ENCODE data around the gene HES4.
A peak's percentile ranks its signal among the peaks of the same experiment; 100 is the strongest.

Gene HES4

GRCh38 chr1:967466-968343 lies 32.2 kb downstream of the HES4 start:
- FAIRE-seq (no peak), DNase-seq (ENCODE audit: low spot score) (no peak)

- FAIRE-seq, result no peak
- peak; percentile 67 for DNase-seq (ENCODE audit: low spot score)
These were observed 33.1 kb downstream of the HES4 start for GRCh38 chr1:966704-967300.

GRCh38 chr1:966135-966703 lies 33.7 kb downstream of the HES4 start, which contains the start of gene PLEKHN1:
TSS of gene PLEKHN1 (plus strand) at chr1:966482. CDS start at chr1:966532, 50 bp downstream.
- FAIRE-seq, result no peak
- DNase-seq (ENCODE audit: low spot score), result peak; percentile 73

- FAIRE-seq (no peak), DNase-seq (ENCODE audit: low spot score) (no peak)
These were observed 34.3 kb downstream of the HES4 start for GRCh38 chr1:965526-966134.

- no peak for FAIRE-seq
These were observed 35.0 kb downstream of the HES4 start for GRCh38 chr1:964691-965525.

GRCh38 chr1:963746-964525 lies 36.0 kb downstream of the HES4 start:
- DNase-seq (ENCODE audit: low spot score) (no peak), FAIRE-seq (no peak)

More at GRCh38 chr1:964691-965525, 35.0 kb downstream of the HES4 start:
- DNase-seq (ENCODE audit: low spot score), result no peak

GRCh38 chr1:963301-963651 lies 36.6 kb downstream of the HES4 start:
- FAIRE-seq, result no peak
- DNase-seq (ENCODE audit: low spot score), result no peak

- FAIRE-seq, result no peak
- DNase-seq (ENCODE audit: low spot score), result no peak
These were observed 37.3 kb downstream of the HES4 start for GRCh38 chr1:962381-963300.

GRCh38 chr1:961132-961669 lies 38.7 kb downstream of the HES4 start:
- FAIRE-seq, result no peak
- no peak for DNase-seq (ENCODE audit: low spot score)

GRCh38 chr1:960363-961131 lies 39.4 kb downstream of the HES4 start, which contains the start of gene KLHL17:
TSS of gene KLHL17 (plus strand) at chr1:960584. CDS start at chr1:960694, 110 bp downstream.
- peak; percentile 23 for DNase-seq (ENCODE audit: low spot score)
- FAIRE-seq, result no peak

- FAIRE-seq (no peak), DNase-seq (ENCODE audit: low spot score) (no peak)
These were observed 40.0 kb downstream of the HES4 start for GRCh38 chr1:959731-960362.

GRCh38 chr1:958823-959730 lies 40.8 kb downstream of the HES4 start, which contains the start of gene NOC2L:
TSS of gene NOC2L (minus strand) at chr1:959256. CDS start at chr1:959240, 16 bp downstream.
- DNase-seq (ENCODE audit: low spot score) (peak; percentile 74), FAIRE-seq (no peak)

- DNase-seq (ENCODE audit: low spot score) (no peak), FAIRE-seq (no peak)
These were observed 43.3 kb downstream of the HES4 start for GRCh38 chr1:956636-957035.

- no peak for FAIRE-seq
- no peak for DNase-seq (ENCODE audit: low spot score)
These were observed 44.4 kb downstream of the HES4 start for GRCh38 chr1:955474-955873.

- DNase-seq (ENCODE audit: low spot score), result no peak
- FAIRE-seq, result no peak
These were observed 45.0 kb downstream of the HES4 start for GRCh38 chr1:954927-955326.

- FAIRE-seq (no peak), DNase-seq (ENCODE audit: low spot score) (no peak)
These were observed 46.2 kb downstream of the HES4 start for GRCh38 chr1:953524-954320.
